GM06990 (cell line): Measurements from ENCODE around the gene CDC23.

ENCODE experiments used
- DNase-seq: peaks from one replicate; pipeline ENCODE4 v3.0.0-alpha.2; 2011; ENCODE audit not compliant: insufficient read length; ENCODE audit errors: extremely low read depth
- H3K27me3 ChIP-seq: replicated peaks from 2 replicates; pipeline ENCODE4 v1.6.0; 2011; ENCODE audit warnings: low read length; ENCODE audit not compliant: control insufficient read depth, insufficient read depth
- H3K36me3 ChIP-seq: 2 replicates; pipeline ENCODE4 v1.5.1; 2011; ENCODE audit warnings: low read length; ENCODE audit not compliant: control insufficient read depth, insufficient read depth
- H3K4me3 ChIP-seq: replicated peaks from 2 replicates; pipeline ENCODE4 v1.5.1; 2011; ENCODE audit warnings: low read depth, mild to moderate bottlenecking, control low read depth, low read length
- TF ChIP-seq, protein P1 (sequence below): IDR thresholded peaks from 2 replicates; pipeline ENCODE4 v1.5.1; 2011; ENCODE audit warnings: low read length, control low read depth, mild to moderate bottlenecking, inconsistent platforms; ENCODE audit not compliant: insufficient read depth, poor library complexity, severe bottlenecking

The CDC23 gene

GRCh38 chr5:138179277-138179857 lies 33.8 kb downstream of the CDC23 start:
- H3K36me3 ChIP-seq, result peaks cover 28% of the 10 kb centered on the region
- no peaks in the 10 kb centered on the region for H3K27me3 ChIP-seq
- DNase-seq, result peak; percentile 20
- peak overlapping the region; percentile 88 for H3K4me3 ChIP-seq
- TF ChIP-seq, protein P1, sequence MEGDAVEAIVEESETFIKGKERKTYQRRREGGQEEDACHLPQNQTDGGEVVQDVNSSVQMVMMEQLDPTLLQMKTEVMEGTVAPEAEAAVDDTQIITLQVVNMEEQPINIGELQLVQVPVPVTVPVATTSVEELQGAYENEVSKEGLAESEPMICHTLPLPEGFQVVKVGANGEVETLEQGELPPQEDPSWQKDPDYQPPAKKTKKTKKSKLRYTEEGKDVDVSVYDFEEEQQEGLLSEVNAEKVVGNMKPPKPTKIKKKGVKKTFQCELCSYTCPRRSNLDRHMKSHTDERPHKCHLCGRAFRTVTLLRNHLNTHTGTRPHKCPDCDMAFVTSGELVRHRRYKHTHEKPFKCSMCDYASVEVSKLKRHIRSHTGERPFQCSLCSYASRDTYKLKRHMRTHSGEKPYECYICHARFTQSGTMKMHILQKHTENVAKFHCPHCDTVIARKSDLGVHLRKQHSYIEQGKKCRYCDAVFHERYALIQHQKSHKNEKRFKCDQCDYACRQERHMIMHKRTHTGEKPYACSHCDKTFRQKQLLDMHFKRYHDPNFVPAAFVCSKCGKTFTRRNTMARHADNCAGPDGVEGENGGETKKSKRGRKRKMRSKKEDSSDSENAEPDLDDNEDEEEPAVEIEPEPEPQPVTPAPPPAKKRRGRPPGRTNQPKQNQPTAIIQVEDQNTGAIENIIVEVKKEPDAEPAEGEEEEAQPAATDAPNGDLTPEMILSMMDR, result no peak

GRCh38 chr5:138178516-138179276 lies 34.4 kb downstream of the CDC23 start, which contains the start of the genes BRD8 and KIF20A:
BRD8 (minus strand) TSS chr5:138178630; CDS start chr5:138178614, 16 bp downstream.
KIF20A (plus strand) TSS chr5:138179112; CDS start chr5:138179681, 569 bp downstream.
- H3K4me3 ChIP-seq, result peak within 1 kb of the TSS; percentile 88

GRCh38 chr5:138177941-138178515 lies 35.1 kb downstream of the CDC23 start:
- Histone ChIP-seq H3K27me3 (no peaks in the 10 kb centered on the region), H3K36me3 (peaks cover 19% of the 10 kb centered on the region), H3K4me3 (peak overlapping the region; percentile 88)
- DNase-seq, result no peak
- TF ChIP-seq, protein P1, result no peak

More at GRCh38 chr5:138178516-138179276, 34.4 kb downstream of the CDC23 start, which contains the start of the genes BRD8 and KIF20A:
- peaks cover 22% of the 10 kb centered on the region for H3K36me3 ChIP-seq
- TF ChIP-seq, protein P1, result no peak
- DNase-seq, result peak; percentile 82
- H3K27me3 ChIP-seq, result no peaks in the 10 kb centered on the region

GRCh38 chr5:138170299-138170698 lies 42.8 kb downstream of the CDC23 start:
- Histone ChIP-seq H3K36me3 (peaks cover 23% of the 10 kb centered on the region), H3K27me3 (no peaks in the 10 kb centered on the region), H3K4me3 (no peak overlapping the region)
- TF ChIP-seq, protein P1, result no peak
- no peak for DNase-seq

- no peak for DNase-seq
- Histone ChIP-seq H3K36me3 (peaks cover 32% of the 10 kb centered on the region), H3K4me3 (no peak overlapping the region), H3K27me3 (no peaks in the 10 kb centered on the region)
- TF ChIP-seq, protein P1, result no peak
Measured at GRCh38 chr5:138169124-138169523, 44.0 kb downstream of the CDC23 start.
